RWPE1 (cell line): ENCODE data around the gene RAB22A.

Source experiments
- CTCF ChIA-PET: fragments of 350-600 bp; sonication (Branson Sonifier 250); formaldehyde crosslinking; extraction: SDS; loops from one replicate; lab custom pipeline; 2021; lab: Yijun Ruan, JAX
- POLR2A ChIA-PET: fragments of 400-600 bp; formaldehyde crosslinking; extraction: SDS; loops from one replicate; lab custom pipeline; 2020; ENCODE audit warnings: antibody characterized with exemption; ENCODE audit not compliant: low non-redundant PET; lab: Yijun Ruan, JAX
- DNase-seq: peaks from one replicate; pipeline ENCODE4 v3.0.0; 2012; ENCODE audit warnings: low spot score
- H3K27ac ChIP-seq: fragments of 450-650 bp; 2 replicates; pipeline ENCODE4 v1.5.1; 2017
- TF ChIP-seq, protein P1 (sequence below): fragments of 450-650 bp; conservative IDR thresholded peaks from 2 replicates; pipeline ENCODE4 v1.5.1; 2017; ENCODE audit warnings: low read depth, mild to moderate bottlenecking

Gene RAB22A

GRCh38 chr20:58416057-58416456 lies 106.5 kb downstream of the RAB22A start:
- TF ChIP-seq, protein P1, sequence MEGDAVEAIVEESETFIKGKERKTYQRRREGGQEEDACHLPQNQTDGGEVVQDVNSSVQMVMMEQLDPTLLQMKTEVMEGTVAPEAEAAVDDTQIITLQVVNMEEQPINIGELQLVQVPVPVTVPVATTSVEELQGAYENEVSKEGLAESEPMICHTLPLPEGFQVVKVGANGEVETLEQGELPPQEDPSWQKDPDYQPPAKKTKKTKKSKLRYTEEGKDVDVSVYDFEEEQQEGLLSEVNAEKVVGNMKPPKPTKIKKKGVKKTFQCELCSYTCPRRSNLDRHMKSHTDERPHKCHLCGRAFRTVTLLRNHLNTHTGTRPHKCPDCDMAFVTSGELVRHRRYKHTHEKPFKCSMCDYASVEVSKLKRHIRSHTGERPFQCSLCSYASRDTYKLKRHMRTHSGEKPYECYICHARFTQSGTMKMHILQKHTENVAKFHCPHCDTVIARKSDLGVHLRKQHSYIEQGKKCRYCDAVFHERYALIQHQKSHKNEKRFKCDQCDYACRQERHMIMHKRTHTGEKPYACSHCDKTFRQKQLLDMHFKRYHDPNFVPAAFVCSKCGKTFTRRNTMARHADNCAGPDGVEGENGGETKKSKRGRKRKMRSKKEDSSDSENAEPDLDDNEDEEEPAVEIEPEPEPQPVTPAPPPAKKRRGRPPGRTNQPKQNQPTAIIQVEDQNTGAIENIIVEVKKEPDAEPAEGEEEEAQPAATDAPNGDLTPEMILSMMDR, result no peak
- POLR2A ChIA-PET, result no interaction called here
- H3K27ac ChIP-seq, result no peak overlapping the region
- DNase-seq, result no peak
- CTCF ChIA-PET, result interaction anchor here (0.7 kb wide), 1 partner anchor 457 kb away, joined by 4 read pairs; no protein-coding TSS in a partner anchor

- TF ChIP-seq, protein P1, result no peak
- ChIA-PET CTCF (interaction anchor here (0.7 kb wide), 1 partner anchor 456 kb away, joined by 4 read pairs; no protein-coding TSS in a partner anchor), POLR2A (no interaction called here)
- no peak for DNase-seq
- no peak overlapping the region for H3K27ac ChIP-seq
Measured at GRCh38 chr20:58416835-58417234, 107.3 kb downstream of the RAB22A start.
